Brain pericyte (primary cell): ENCODE data around the gene DPP8.
"Not testable (repeated sequence)": the region's sequence is repeated elsewhere in the genome, so short reads cannot be mapped to it uniquely, and the experiment has no call there.

Source experiments
- DNase-seq: peaks from one replicate; pipeline ENCODE4 v3.0.0-alpha.2; 2012; ENCODE audit warnings: low read depth, low spot score

The DPP8 gene

DNA sequence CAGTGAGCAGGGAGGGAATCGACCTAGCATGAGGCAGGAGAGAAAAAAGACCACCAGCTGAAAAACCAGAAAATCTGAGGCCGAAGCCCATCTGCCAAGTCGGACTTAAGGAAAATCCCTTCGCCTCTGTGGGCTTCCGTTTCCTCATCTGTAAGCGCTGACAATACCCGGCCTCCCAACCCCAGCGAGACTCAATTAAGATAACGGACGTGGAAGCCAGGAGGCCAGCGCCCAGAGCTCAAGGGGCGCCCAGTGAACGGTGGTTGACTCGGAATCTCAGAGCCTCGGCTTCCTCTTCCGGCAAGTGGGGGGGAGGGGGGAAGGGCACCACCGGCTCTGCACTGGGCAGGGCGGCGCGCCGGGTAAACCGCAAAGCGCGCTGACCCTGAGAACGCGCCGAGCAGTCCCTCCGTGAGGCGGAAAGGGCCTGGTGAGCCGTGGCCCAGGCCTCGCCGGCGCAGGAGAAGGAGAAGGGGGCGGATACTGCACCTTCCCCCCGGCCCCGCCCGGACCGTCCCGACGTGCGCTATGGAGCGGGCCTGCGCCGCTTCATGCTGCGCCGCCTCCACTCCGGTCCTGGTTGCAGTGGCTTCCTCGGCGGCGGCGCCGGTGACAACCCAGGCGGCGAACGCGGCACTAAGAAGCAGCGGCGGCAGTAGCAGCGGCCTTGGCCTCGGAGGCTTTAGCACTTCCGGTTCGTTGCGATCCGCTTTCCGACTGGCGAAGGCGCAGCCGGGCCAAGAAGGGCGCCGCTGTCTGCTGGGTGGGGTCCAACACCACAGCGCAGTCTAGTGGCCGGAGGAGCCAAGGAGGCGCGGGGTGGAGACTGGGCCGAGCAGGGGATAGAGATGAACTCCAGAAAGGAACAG lies at the start of gene DPP8:
DPP8 (minus strand) TSS at position 693 of the 869 bp plus-strand sequence. CDS start 5,136 bp downstream, outside the sequence.
- DNase-seq = peak; percentile 69

GRCh38 chr15:65561934-65562333 lies 44.4 kb upstream of the DPP8 start:
- no peak for DNase-seq

GRCh38 chr15:65559941-65560340 lies 42.5 kb upstream of the DPP8 start:
- DNase-seq = no peak

DNA sequence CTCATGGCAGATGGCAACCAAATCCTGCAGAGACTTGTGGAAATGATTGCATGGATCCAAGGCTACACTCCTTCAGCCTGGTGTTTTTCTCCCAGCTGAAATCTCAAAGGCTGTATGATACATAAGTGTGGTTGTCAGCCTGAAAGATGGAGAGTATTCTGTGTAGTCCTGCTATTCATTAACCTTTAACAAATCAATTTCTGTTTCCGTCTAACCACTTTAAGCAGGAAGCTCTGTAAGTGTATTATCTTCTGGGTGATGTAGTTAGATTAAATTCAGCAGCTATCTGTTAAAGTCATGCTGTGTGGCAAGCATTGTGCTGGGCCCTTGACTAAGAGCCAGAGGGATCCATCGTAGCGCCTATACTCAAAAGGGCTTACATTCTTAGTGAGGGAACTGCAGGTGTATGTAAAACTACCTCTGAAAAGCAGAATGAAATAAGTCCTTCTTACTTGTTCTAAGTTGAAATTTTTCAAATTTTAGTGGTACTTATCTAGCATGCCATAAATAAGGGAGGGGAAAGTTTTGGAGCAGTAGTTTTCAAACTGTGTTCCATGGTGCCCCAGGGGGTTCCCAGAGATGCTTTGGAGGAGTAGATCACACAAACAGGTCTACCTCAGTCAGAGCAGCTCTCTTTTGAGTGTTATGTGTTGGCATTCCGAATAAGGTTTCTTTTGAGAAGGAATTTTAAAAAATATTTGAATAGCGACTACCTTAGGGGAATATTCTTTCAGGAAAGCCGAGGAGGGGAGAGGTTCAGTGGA lies 41.7 kb upstream of the DPP8 start:
- DNase-seq = no peak

DNA sequence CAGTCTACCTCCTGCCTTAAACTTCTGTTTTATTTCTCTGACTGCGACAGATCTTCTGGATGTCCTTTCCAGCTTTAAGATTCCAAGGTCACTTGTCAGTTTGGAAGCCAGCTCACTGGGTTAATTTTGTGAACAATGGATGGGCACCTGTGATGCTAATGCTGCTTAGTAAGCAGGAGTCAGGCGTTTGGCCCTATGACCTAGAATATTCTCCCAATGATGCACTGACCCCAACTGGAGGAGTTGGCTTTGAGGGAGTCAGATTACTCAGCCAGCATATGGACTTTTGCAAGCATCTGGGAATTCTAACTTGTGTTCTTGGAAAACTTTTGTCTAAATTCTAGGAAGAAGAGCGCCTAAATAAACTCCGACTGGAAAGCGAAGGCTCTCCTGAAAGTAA lies 40.8 kb upstream of the DPP8 start:
- DNase-seq = no peak

DNA sequence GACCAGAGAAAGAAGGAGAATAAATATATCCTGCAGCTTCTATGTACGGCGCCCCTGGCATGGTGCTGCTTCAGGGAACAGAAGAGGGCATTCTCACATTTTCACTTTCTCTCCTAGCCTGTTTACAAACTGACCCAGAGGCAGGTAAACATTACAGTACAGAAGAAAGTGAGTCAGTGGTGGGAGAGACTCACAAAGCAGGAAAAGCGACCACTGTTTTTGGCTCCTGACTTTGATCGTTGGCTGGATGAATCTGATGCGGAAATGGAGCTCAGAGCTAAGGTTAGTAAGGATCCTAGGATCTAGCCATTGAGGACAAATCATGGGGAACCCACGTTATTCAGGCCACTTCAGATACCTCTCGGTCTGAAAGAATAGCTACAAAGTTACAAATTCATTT lies 39.1 kb upstream of the DPP8 start:
- DNase-seq = no peak

- DNase-seq = no peak
These were observed 36.2 kb upstream of the DPP8 start for GRCh38 chr15:65553691-65554090.

DNA sequence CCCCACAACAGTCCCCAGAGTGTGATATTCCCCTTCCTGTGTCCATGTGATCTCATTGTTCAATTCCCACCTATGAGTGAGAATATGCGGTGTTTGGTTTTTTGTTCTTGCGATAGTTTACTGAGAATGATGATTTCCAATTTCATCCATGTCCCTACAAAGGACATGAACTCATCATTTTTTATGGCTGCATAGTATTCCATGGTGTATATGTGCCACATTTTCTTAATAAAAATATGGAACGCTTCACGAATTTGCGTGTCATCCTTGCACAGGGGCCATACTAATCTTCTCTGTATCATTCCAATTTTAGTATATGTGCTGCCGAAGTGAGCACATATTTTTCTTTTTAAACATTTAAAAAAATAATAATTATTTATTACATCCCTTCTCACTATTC lies 35.4 kb upstream of the DPP8 start:
- not testable (repeated sequence) for DNase-seq

GRCh38 chr15:65551183-65551582 lies 33.7 kb upstream of the DPP8 start:
- DNase-seq = no peak

DNA sequence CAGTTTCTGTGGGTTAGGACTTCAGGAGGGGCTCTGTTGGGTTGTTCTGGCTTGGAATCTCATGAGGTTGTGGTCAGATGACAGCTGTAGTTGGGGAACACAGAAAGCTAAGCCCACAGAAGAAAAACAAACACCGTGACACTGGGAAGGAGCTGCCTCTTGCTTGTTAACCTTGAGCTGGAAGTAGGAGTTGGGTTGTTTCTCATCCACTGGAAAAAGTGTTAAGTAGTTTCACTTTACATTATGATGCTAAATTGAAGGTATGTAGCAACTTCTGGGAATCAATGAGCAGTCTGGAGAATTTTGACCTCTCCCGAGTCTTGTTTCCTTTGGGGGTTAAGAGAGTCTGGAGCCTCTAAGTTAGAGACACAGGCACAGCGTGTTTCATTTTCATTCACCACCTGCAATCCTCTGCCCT lies 33.2 kb upstream of the DPP8 start:
- no peak for DNase-seq

DNA sequence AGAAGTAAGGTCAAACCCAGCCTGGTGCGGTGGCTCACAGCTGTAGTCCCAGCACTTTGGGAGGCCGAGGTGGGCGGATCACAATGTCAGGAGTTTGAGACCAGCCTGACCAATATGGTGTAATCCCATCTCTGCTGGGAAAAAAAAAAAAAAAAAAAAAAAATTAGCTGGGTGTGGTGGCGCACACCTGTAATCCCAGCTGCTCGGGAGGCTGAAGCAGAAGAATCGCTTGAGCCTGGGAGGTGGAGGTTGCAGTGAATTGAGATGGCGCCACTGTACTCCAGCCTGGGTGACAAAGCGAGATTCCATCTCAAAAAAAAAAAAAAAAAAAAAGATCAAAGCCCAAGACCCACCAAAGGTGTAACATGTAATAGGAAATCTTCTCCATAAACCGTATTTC lies 31.8 kb upstream of the DPP8 start:
- DNase-seq = not testable (repeated sequence)

DNA sequence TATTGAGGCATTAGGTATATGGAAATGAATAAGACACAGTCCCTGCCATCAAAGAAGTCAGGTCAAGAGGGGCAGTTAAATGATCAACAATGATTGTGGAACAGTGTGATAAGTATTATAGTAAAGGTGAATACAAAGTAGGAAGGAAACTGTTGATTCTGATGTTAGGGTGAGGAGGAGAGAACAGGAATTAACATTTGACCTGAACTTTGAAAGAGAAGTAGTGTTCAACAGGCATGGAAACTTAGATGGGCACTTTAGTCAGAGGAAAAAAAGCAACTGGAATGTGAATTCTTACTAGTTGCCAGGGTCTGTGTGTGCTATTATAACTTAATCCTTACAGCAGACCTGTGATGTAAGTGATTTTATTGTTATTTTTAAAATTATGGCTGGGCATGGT lies 30.4 kb upstream of the DPP8 start:
- DNase-seq = no peak

DNA sequence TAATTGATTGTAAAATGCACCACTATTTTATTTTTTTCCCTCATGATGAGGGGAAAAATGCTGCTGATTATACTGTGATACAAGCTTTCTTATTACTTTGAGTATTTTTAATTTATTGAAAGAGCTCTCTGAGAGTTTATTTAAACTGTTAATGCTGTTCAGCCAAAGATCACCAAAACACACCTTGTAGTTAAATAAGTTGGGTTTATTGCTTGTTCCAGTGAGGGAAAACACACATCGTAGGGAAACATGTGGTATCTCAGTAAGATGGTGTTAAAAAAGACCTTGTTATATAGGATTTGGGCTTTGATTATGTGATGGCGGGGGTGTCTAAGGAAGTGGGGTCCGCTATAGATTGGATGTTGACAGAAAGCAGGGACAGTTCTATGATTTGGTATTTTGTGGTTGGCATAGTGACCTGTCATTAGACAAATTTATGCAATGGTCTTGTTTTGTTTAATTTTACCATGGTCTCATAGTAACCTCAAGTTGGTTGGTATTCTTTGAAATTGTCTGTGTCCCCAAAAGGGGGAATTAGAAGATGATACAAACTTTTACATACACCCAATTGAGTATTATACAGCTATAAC lies 23.8 kb upstream of the DPP8 start:
- no peak for DNase-seq

DNA sequence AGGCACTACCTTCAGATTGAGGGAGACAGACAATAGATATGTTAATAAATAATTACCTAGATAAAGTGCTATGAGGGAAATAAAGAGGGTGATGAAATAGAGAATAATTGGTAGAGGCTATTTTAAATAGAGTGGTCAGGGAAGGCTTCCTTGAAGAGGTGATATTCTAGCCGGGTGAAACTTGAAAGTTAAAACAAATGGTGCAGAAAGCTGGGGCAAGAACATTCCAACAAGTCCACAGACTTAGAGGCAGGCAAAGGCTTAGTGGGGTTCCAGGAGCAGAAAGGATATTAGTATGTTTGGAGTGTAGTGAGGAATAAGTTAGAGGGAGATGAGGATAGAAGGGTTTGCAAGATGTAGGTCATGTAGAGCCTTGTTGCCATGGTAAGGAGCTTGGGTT lies 22.8 kb upstream of the DPP8 start:
- DNase-seq = no peak

DNA sequence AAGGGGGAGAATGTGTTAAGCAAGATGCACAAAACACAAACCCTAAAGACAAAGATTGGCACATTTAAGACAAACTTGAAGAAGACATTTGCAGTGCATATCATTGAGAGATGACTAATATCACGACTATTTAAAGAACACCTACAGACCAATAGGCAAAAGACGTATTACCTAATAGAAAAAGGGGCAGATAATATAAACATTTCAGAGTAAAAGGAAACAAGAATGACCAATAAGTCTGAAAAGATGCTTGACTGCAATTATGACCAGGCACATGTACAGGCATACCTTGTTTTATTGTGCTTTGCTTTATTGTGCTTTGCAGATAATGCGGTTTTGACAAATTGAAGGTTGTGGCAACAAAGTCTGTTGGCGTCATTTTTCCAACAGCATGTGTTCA lies 17.7 kb upstream of the DPP8 start:
- no peak for DNase-seq

GRCh38 chr15:65533057-65533756 lies 15.7 kb upstream of the DPP8 start:
- no peak for DNase-seq

DNA sequence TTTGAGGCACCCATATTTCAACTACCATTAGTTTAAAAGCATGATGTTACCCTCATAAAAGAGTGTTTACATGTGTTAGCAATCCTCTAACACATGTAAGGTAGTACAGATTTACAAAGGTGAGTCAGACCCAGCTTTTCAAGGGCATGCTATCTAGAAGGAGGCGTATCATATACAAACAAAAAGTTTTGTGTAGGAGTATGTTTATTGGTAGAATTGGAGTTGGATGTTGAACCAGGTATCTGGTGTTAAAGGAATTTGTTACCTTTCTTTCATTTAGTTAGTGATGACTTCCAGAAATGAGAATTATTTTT lies 15.2 kb upstream of the DPP8 start:
- DNase-seq = no peak

DNA sequence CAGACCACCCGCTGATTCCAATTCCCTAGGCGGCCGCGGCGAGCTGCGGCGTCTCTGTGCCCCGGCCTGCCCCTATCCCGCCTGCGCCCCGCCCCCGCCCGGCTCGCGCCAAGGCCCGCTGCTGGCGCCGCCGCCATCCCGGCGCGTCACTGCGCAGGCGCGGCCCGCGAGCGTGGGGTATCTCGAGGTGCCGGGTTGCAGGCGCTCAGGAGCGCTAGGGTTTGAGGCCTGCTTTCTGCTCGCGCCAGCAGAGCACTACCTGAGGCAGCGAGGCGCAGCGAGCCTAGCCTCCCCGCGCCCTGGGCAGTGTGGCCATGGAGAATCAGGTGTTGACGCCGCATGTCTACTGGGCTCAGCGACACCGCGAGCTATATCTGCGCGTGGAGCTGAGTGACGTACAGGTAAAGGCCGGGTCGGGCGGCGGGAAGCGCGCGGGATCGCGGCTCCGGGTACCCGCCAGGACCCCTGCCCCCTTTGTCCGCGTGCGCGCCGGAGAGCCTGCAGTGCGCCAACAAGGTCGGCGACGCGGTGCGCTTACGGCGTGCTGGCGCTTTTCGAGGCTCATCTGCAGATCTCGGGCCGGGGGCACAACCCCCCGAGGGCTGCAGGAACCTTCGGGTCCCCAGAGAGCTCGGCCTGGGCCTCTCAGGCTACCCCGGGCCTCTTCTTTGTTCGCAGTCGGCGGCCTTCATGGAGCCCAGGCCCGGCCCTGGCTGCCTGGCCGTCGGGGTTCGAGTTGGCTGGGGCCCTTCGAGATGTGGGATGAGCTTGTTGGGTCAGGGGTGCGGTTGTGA lies 13.0 kb upstream of the DPP8 start, which contains the start of gene HACD3:
HACD3 (plus strand) TSS at position 146 of the 794 bp plus-strand sequence; CDS start at position 315, 169 bp downstream.
- no peak for DNase-seq

- DNase-seq = no peak
These were observed 12.4 kb upstream of the DPP8 start for GRCh38 chr15:65529762-65530317.

GRCh38 chr15:65528461-65529060 lies 11.1 kb upstream of the DPP8 start:
- DNase-seq = no peak
